H1 (cell line): ENCODE results near the gene ZDHHC3. TPM values are rescaled to one million over a fixed set of nuclear protein-coding genes. Genes with fewer than 3 reads are reported as not detected.

Experiments
- BRCA1 ChIP-seq: IDR thresholded peaks from 2 replicates; pipeline ENCODE4 v1.6.1; 2012; ENCODE audit warnings: low read depth, low read length, improper control_type of control experiment
- CHD7 ChIP-seq: fragments of 300-600 bp; sonication (generic); IDR thresholded peaks from 2 replicates; pipeline ENCODE4 v1.7.1; 2012; ENCODE audit warnings: low read length, moderate library complexity, mild to moderate bottlenecking, inconsistent platforms; ENCODE audit not compliant: insufficient replicate concordance
- polyA plus RNA-seq, 7 experiments: library from polyadenylated mRNA; depleted of rRNA in 3 of 7; stranded (reverse) in 5 of 7; unstranded in 2 of 7; fragments of >200 nt in 5 of 7; fragments of 200-250 nt in 2 of 7; gene quantifications; 1 replicate in 5 of 7; 2 replicates in 1 of 7; 4 replicates in 1 of 7; pipeline versions ENCODE4 v1.2.1 to v1.2.3, GENCODE V29; 2011 to 2013; ENCODE audit warnings: missing spikeins in 2 of 7, mixed read lengths in 2 of 7
- total RNA-seq: library from RNA; stranded (reverse); fragmentation: NEBNext Ultra II Directional; extraction: Animal tissue kit (Norgen Biotek cat#: 25700); gene quantifications from 2 replicates; pipeline ENCODE4 v1.2.1, GENCODE V29; 2021

ZDHHC3 gene
- total and polyA plus RNA-seq, 2 of the 8 experiments (the other 6 are each of a cell fraction or from before 2014, with no cell fraction given), result 77.4 to 88.7 TPM

DNA sequence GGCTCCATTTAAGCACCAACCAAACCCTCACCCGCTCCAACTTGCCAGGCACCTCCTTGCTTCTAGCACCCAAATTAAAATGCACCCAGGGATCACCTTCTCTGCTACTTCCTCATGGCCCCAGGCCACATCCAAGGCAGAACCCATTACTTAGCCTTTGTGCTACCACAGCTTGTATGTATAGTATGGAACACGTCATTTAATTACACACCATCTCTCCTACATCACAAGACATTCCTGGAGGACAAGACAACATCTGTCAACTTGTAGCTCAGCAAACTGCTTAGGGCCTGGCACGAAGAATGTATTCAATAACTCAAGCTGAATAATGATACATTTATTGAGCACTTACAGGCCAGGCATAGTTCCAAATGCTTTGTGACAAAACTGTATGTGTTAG is 23.3 kb downstream of the ZDHHC3 start (continued):
- TF ChIP-seq CHD7 (no peak), BRCA1 (no peak)
- TF ChIP-seq, all 59 proteins: peak for 0
